Activated CD8-positive, alpha-beta memory T cell treated with anti-CD3 and anti-CD28 coated beads, Interleukin-2, amount 50 U/mL, for 48 hours (primary cell): Measurements from ENCODE around the gene GID8.
A peak's percentile ranks its signal among the peaks of the same experiment; 100 is the strongest.

ENCODE experiments used
- DNase-seq: peaks from one replicate; pipeline ENCODE4 v3.0.0-alpha.2; 2020

Gene GID8

DNA sequence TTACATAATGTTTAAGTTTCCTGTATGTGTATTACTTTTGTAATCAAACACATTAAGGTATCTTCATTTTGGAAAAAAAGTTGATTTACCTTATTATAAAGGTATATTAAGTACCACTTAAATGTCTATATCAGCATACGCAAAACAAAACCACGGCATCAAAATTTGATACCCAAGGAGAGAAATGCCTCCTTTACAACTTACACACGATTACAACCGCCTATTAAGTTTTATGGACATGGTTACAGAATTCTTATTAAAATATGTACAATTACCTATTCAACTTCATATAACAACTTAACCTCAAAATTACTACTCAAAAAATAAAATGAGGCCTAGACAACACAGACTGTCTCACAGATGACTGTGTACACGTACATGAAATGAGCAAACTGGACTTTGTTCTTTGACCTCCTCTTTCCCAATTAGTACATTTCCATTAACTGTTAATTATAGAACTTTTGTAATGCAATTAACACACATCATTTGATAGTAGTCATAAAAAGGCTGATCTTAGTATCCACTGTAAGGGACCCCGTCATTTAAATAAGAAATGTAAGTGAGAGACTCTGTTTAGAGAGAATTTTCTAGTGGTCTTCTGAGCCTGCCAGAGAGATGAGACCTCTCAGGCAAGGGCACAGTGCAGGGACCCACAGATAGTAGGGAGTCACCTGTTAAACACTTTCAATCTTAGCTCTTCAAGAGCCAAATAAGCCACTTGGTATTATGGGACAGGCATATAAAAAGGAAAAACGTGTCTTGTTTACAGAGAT lies 14.1 kb upstream of the GID8 start:
- DNase-seq, result no peak

DNA sequence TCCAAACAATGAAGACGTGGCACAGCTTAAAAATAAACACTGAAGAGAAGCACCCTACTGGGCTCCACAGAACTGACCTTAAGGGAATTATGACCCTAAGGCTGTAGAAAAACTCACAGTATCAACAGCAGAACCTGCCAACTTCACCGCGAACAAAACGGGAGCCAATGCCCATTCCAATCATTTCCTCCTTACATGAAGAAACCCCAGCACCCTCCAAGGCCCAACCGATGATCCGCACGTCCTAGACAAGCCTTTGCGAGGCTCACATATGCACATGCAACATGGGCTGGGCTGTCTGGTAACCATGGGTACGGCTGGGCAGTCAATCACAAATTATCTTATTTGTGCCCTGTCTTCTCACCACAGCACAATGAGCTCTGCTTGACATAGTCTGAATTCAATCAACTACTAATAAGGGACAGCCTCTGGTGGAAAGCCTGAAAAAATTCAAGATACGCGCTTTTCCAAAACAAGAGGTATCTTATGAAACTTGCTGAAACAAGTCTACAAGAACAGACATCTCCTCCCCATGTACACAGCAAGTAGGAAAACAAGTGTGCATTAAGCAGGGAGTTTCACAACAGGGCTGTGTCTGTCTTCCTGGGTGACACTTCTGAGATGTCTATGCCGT lies 13.4 kb upstream of the GID8 start:
- DNase-seq, result no peak

DNA sequence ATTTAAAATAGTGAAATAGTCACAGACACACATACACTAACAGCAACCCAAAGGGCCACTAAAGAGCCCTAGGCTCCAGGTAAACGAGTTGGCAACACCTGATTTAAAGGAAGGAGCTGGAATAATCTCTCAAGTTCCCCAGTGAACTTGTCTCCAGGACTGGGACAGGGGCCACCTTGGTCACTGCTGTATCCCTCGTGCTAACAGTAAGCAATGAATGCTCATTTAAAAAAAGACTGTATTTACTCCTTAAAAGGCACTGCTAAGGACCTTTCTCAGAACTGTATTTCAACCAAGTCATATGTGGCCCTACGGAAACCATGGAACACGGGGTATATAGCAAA lies 12.9 kb upstream of the GID8 start:
- no peak for DNase-seq

DNA sequence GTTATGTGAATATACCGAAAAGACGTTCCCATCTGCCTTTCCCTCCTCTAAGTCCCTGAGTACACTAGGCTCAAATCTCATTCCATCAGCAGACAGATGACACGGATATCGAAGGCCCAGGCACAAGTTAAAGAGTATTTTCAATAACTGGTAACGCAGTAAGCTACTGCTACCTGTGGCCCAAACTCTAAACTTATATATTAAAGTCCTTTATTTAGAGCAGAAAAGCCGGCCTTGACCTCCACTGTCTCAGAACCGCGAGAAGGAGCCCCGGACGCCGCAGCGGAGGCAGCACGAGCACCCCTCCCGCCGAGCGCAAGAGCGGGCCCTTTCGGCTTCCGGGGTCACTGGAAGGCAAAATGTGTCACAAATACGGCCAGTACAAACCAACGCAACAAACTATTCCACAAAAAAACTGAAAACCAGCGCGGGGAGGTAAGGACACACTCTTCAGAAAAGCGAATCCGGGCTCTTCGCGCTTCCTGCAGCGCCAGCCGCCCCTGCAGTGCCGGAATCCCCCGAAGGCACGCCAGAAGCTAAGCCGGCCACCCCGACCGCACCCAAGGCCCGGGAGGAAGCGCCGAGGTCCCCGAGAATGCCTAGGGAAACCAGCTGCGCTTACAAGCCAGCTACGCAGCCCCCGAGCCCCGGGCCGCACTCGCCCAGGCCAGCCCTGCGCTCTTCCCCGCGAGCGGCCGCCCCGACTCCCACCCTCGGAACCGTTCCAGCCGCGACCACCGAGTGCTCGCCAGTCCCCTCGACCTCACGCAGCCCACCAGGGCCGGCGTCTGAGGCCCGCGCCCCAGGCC lies 12.3 kb upstream of the GID8 start:
- DNase-seq, result peak; percentile 81

GRCh38 chr20:62926229-62927127 lies 11.5 kb upstream of the GID8 start, which contains the start of gene DIDO1:
Gene DIDO1 (minus strand): TSS chr20:62926505.
- peak; percentile 95 for DNase-seq

DNA sequence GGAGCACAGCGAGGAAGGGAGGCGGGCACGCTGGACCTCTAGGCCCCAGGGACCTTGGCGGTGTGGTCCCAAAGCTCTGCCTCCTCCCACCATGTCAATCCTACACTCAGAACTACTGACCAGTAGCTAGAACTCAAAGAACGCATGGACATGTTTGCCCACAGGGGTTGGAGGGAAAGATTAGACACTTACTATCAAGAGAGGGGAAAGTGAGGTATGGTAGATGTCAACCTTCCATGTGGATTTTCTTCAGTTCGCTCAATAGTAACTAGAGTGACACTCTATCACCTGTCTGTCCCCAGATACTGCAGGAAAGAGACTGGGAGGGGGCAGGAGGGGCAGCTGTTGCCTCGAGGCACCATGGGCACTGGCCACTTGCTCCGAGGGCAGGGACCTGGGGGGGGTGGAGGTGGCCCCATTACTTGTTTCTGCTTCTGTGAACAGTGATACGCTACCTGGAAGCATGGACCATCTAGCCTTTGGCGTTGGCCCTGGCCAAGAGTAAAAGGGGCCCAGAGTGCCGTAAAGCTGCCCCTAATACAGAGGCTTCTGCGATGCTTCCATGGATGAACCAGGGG lies 10.7 kb upstream of the GID8 start:
- DNase-seq, result no peak

DNA sequence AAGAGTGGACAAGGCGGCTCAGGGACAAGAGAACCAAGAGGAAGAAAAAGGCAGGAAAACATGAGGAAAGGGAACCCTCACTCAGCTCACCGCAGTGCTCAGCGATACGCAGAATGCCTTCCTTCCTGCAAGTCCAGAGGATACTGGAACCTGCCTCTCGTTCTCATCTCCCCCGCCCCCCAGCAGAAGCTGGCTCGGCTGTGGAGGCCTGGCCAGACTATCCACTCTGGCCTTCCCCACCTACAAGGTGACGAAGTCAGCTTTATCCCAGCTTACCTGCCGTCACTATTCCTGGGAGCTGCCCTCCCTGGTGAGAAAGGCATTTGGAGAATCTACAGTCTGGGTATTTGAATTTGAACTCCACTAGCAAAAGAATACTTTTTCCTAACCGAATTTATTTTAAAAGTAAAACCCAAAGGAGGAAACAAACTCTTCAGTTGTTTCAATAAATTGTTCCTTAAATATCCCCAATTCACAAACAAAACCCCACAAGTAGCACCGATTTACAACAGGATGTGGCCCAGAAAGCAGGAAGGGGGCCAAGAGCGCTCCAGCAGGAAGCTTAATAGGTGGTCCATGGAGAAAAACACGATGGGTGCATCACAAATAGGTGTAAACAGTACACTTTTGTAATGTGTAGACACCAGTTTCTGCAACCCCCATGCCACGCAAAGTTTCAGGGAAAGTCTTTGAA lies 9.6 kb upstream of the GID8 start:
- no peak for DNase-seq

- peak; percentile 76 for DNase-seq
These were observed 8.9 kb upstream of the GID8 start for GRCh38 chr20:62929051-62929538.

- DNase-seq, result no peak
These were observed 6.5 kb upstream of the GID8 start for GRCh38 chr20:62931464-62931863.

DNA sequence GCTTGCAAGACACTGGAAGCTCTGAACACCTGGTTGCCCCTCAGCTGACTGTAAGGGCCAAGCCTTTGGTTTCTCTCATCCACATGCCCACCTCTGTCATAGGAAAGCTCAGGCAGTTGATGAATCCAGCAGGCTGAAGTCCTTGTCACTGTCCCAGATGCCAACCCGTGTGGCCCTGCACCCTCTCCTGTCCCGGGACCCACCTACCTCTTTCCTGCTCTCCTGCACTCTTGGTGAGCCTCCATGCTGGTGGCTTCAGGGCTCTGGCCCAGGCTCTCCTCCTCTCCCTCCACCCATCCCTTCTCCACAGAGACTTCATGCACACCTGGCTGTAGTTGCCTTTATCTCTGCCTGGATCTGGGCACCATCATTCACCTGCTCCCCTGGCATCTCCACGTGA lies 4.0 kb upstream of the GID8 start:
- no peak for DNase-seq

- DNase-seq, result no peak
These were observed 2.6 kb upstream of the GID8 start for GRCh38 chr20:62935204-62935967.

DNA sequence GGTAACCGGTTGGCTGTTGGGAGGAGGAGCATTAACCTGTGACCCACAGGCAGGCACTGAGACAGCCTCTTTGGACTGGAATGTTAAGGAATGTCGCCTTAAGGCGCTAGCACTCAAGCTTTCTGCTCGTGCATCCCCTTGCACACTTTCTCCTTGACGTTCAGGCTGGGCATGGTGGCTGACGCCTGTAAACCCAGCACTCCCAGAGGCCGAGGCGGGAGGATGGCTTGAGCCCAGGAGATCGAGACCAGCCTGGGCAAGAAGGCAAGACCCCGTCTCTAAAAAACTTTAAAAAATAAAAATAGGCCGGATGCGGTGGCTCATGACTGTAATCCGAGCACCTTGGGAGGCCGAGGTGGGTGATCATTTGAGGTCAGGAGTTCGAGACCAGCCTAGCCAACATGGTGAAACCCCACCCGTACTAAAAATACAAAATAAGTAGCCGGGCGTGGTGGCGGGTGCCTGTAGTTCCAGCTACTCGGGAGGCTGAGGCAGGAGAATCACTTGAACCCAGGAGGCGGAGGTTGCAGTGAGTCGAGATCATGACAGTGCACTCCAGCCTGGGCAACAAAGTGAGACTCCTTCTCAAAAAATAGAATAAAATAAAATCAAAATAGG lies 1.9 kb upstream of the GID8 start:
- DNase-seq, result no peak

- DNase-seq, result peak; percentile 98
These were observed 461 bp upstream of the GID8 start for GRCh38 chr20:62937268-62938104.

DNA sequence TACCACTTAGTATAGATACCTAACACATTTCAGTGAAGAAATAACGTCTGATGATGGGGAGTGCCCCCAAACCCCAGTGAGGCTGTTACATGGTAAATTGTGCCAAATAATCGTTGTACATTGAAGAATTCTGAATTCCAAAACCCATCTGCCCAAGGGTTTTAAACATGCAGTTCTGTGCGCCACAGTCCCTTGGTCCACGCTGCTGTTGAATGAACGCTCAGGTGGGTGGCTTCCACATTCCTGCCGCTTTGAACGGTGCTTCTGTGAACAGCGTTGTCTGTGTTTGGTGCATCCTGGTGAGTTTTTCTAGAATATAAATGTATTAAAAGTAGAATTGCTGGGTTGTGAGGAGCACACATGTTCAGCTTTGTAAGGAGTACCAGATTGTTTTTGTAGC lies 2.9 kb downstream of the GID8 start:
- DNase-seq, result no peak

GRCh38 chr20:62941792-62942191 lies 3.8 kb downstream of the GID8 start:
- DNase-seq, result no peak

DNA sequence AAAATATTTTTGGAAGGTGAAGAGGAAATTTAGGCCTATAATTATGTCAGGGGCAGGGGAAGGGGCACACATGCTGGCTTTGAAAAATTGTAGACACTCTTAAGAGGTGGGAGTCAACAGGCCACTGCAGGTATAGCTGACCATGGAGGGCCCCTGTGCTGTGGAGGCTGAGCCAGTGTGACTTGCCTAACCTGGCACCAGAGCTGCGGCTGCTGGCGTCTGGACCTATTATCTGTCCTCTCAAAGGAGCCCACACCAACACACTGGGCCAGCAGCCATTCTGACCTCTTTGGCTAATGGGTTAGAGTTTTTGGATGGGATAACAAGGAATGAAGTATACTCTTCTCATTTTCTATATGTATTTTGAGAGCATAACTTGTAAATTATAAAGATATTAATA lies 4.5 kb downstream of the GID8 start:
- no peak for DNase-seq

- no peak for DNase-seq
These were observed 5.4 kb downstream of the GID8 start for GRCh38 chr20:62943396-62943795.

GRCh38 chr20:62944184-62944583 lies 6.2 kb downstream of the GID8 start:
- no peak for DNase-seq

DNA sequence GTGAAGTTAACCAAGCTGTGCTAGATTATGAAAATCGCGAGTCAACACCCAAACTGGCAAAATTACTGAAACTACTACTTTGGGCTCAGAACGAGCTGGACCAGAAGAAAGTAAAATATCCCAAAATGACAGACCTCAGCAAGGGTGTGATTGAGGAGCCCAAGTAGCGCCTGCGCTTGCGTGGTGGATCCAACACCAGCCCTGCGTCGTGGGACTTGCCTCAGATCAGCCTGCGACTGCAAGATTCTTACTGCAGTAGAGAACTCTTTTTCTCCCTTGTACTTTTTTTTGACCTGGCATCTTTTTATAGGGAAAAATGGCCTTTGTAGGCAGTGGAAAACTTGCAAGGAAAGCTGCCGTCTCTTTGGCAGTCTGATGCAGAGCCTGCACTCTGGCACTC lies 6.8 kb downstream of the GID8 start:
- no peak for DNase-seq
